ENCODE results near the gene HPSE.
"Not testable (repeated sequence)": the region's sequence is repeated elsewhere in the genome, so short reads cannot be mapped to it uniquely, and the experiment has no call there.

HPSE gene

DNA sequence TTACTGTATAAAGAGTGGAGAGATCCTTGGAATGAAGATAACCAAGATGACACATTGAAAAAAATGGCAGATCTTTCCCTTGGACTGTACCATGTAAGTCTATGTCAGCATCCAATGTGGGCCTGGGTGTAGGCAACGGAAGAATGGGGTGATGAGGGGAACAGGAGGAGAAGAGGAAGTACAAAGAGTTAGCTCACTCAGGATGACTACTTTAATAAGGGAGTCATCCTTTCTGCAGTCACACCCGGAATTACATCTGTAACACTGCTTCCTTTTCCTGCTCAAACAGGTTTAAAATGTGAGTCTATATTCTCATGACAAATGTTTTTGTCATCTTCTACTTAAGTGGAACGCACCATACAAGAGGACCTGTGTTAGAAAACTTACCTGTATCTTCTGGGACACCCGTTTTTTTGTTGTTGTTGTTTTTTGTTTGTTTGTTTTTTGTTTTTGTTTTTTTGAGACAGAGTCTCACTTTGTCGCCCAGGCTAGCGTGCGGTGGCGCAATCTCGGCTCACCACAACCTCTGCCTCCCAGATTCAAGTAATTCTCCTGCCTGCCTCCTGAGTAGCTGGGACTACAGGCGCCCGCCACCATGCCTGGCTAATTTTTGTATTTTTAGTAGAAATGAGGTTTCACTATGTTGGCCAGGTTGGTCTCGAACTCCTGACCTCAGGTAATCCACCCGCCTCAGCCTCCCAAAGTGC, 18.0 kb downstream of the HPSE start:
- H3K36me3 ChIP-seq (ENCODE audit: control insufficient read depth, insufficient read depth, low read length), result no peaks in the 10 kb centered on the region
- H3K9me3 ChIP-seq (ENCODE audit: control insufficient read depth, insufficient read depth, low read length), result no peaks in the 10 kb centered on the region
- DNase-seq (ENCODE audit: low read depth, low spot score), result no peak
- H3K4me1 ChIP-seq (ENCODE audit: control insufficient read depth, insufficient read depth, low read length), result no peaks in the 10 kb centered on the region
- H3K27me3 ChIP-seq (ENCODE audit: control insufficient read depth, insufficient read depth, low read length), result no peaks in the 10 kb centered on the region
- no CpG with 5 or more reads among the region's 13 CpGs for WGBS (ENCODE audit: insufficient coverage, insufficient read length)
- no peak overlapping the region for H3K4me3 ChIP-seq (ENCODE audit: low read length)
- no peak overlapping the region for H3K27ac ChIP-seq (ENCODE audit: low read length)

GRCh38 chr4:83315341-83315870, 19.2 kb downstream of the HPSE start:
- Histone ChIP-seq H3K27me3 (ENCODE audit: control insufficient read depth, insufficient read depth, low read length) (no peaks in the 10 kb centered on the region), H3K9me3 (ENCODE audit: control insufficient read depth, insufficient read depth, low read length) (no peaks in the 10 kb centered on the region), H3K36me3 (ENCODE audit: control insufficient read depth, insufficient read depth, low read length) (no peaks in the 10 kb centered on the region), H3K27ac (ENCODE audit: low read length) (no peak overlapping the region), H3K4me1 (ENCODE audit: control insufficient read depth, insufficient read depth, low read length) (no peaks in the 10 kb centered on the region), H3K4me3 (ENCODE audit: low read length) (no peak overlapping the region)
- DNase-seq (ENCODE audit: low read depth, low spot score), result no peak
- no CpG with 5 or more reads among the region's 4 CpGs for WGBS (ENCODE audit: insufficient coverage, insufficient read length)

DNA sequence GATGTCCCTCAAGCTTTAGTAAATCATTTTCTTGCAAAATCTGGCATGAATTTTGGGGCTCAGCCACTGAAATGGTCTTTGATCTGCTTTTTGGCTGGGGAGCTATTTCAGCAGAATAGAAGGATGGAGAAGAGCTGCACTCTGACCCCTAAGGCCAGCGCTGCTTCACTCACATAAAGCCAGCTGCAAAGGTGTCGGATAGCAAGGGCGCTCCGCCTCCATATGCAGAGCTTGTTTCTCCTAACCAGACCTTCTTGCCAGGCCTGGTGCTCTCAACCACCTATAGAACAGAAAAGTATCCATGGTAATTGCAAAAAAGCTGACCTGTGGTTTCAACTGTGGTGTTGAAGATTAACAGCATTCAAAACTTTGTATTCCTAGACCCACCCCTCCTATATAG, 26.0 kb downstream of the HPSE start:
- no peak overlapping the region for H3K27ac ChIP-seq (ENCODE audit: low read length)
- WGBS (ENCODE audit: insufficient coverage, insufficient read length), result no CpG with 5 or more reads among the region's 4 CpGs
- no peaks in the 10 kb centered on the region for H3K27me3 ChIP-seq (ENCODE audit: control insufficient read depth, insufficient read depth, low read length)
- no peak overlapping the region for H3K4me3 ChIP-seq (ENCODE audit: low read length)
- 0 out of 2 replicates have a peak, but pooled peaks cover 2% of the 10 kb centered on the region for H3K4me1 ChIP-seq (ENCODE audit: control insufficient read depth, insufficient read depth, low read length)
- H3K9me3 ChIP-seq (ENCODE audit: control insufficient read depth, insufficient read depth, low read length), result no peaks in the 10 kb centered on the region
- no peaks in the 10 kb centered on the region for H3K36me3 ChIP-seq (ENCODE audit: control insufficient read depth, insufficient read depth, low read length)
- DNase-seq (ENCODE audit: low read depth, low spot score), result no peak

- Histone ChIP-seq H3K27ac (ENCODE audit: low read length) (no peak overlapping the region), H3K27me3 (ENCODE audit: control insufficient read depth, insufficient read depth, low read length) (no peaks in the 10 kb centered on the region), H3K9me3 (ENCODE audit: control insufficient read depth, insufficient read depth, low read length) (no peaks in the 10 kb centered on the region), H3K4me3 (ENCODE audit: low read length) (no peak overlapping the region), H3K36me3 (ENCODE audit: control insufficient read depth, insufficient read depth, low read length) (no peaks in the 10 kb centered on the region), H3K4me1 (ENCODE audit: control insufficient read depth, insufficient read depth, low read length) (0 out of 2 replicates have a peak, but pooled peaks cover 2% of the 10 kb centered on the region)
- DNase-seq (ENCODE audit: low read depth, low spot score), result no peak
- WGBS (ENCODE audit: insufficient coverage, insufficient read length), result no CpG with 5 or more reads among the region's 7 CpGs
Observed at GRCh38 chr4:83307920-83308319, 26.7 kb downstream of the HPSE start.

- Histone ChIP-seq H3K27me3 (ENCODE audit: control insufficient read depth, insufficient read depth, low read length) (no peaks in the 10 kb centered on the region), H3K36me3 (ENCODE audit: control insufficient read depth, insufficient read depth, low read length) (no peaks in the 10 kb centered on the region), H3K27ac (ENCODE audit: low read length) (no peak overlapping the region), H3K4me1 (ENCODE audit: control insufficient read depth, insufficient read depth, low read length) (0 out of 2 replicates have a peak, but pooled peaks cover 2% of the 10 kb centered on the region), H3K9me3 (ENCODE audit: control insufficient read depth, insufficient read depth, low read length) (no peaks in the 10 kb centered on the region), H3K4me3 (ENCODE audit: low read length) (no peak overlapping the region)
- DNase-seq (ENCODE audit: low read depth, low spot score), result no peak
- WGBS (ENCODE audit: insufficient coverage, insufficient read length), result no CpG with 5 or more reads among the region's 2 CpGs
Observed at GRCh38 chr4:83305187-83305586, 29.5 kb downstream of the HPSE start.

GRCh38 chr4:83297548-83298260, 36.9 kb downstream of the HPSE start:
- no peak for DNase-seq (ENCODE audit: low read depth, low spot score)
- H3K27me3 ChIP-seq (ENCODE audit: control insufficient read depth, insufficient read depth, low read length), result no peaks in the 10 kb centered on the region
- H3K9me3 ChIP-seq (ENCODE audit: control insufficient read depth, insufficient read depth, low read length), result no peaks in the 10 kb centered on the region
- H3K27ac ChIP-seq (ENCODE audit: low read length), result no peak overlapping the region
- no peaks in the 10 kb centered on the region for H3K4me1 ChIP-seq (ENCODE audit: control insufficient read depth, insufficient read depth, low read length)
- H3K4me3 ChIP-seq (ENCODE audit: low read length), result no peak overlapping the region
- 100% methylated on average over 1 of the region's 3 CpGs for WGBS (ENCODE audit: insufficient coverage, insufficient read length)
- H3K36me3 ChIP-seq (ENCODE audit: control insufficient read depth, insufficient read depth, low read length), result no peaks in the 10 kb centered on the region

- no peak overlapping the region for H3K27ac ChIP-seq (ENCODE audit: low read length)
- no peaks in the 10 kb centered on the region for H3K9me3 ChIP-seq (ENCODE audit: control insufficient read depth, insufficient read depth, low read length)
- DNase-seq (ENCODE audit: low read depth, low spot score), result no peak
- no peaks in the 10 kb centered on the region for H3K36me3 ChIP-seq (ENCODE audit: control insufficient read depth, insufficient read depth, low read length)
- no peaks in the 10 kb centered on the region for H3K4me1 ChIP-seq (ENCODE audit: control insufficient read depth, insufficient read depth, low read length)
- WGBS (ENCODE audit: insufficient coverage, insufficient read length), result 100% methylated on average over 1 of the region's 8 CpGs
- H3K4me3 ChIP-seq (ENCODE audit: low read length), result no peak overlapping the region
- H3K27me3 ChIP-seq (ENCODE audit: control insufficient read depth, insufficient read depth, low read length), result no peaks in the 10 kb centered on the region
Observed at GRCh38 chr4:83293305-83294046, 41.2 kb downstream of the HPSE start.

DNA sequence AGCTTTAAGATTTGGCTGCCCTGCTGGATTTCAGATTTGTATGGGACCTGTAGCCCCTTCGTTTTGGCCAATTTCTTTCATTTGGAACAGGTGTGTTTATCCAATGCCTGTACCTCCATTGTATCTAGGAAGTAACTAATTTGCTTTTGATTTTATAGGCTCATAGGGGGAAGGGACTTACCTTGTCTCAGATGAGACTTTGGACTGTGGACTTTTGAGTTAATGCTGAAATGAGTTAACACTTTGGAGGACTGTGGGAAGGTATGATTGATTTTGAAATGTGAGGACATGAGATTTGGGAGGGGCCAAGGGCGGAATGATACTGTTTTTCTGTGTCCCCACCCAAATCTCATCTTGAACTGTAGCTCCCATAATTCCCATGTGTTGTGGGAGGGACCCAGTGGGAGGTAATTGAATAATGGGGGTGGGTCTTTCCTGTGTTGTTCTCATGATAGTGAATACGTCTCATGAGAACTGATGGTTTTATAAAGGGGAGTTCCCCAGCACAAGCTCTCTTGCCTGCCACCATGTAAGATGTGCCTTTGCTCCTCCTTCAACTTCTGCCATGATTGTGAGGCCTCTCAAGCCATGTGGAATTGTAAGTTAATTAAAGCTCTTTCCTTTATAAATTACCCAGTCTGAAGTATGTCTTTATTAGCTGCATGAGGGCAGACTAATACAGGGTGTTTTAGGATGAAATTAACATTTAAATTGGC, 44.4 kb downstream of the HPSE start:
- DNase-seq (ENCODE audit: low read depth, low spot score); H3K9me3 ChIP-seq (ENCODE audit: control insufficient read depth, insufficient read depth, low read length); H3K27ac ChIP-seq (ENCODE audit: low read length); H3K27me3 ChIP-seq (ENCODE audit: control insufficient read depth, insufficient read depth, low read length); H3K36me3 ChIP-seq (ENCODE audit: control insufficient read depth, insufficient read depth, low read length); H3K4me3 ChIP-seq (ENCODE audit: low read length); H3K4me1 ChIP-seq (ENCODE audit: control insufficient read depth, insufficient read depth, low read length): not testable (repeated sequence)
- no CpG with 5 or more reads among the region's 3 CpGs for WGBS (ENCODE audit: insufficient coverage, insufficient read length)

- H3K4me1 ChIP-seq (ENCODE audit: control insufficient read depth, insufficient read depth, low read length); H3K4me3 ChIP-seq (ENCODE audit: low read length); H3K36me3 ChIP-seq (ENCODE audit: control insufficient read depth, insufficient read depth, low read length); DNase-seq (ENCODE audit: low read depth, low spot score); H3K27ac ChIP-seq (ENCODE audit: low read length); H3K27me3 ChIP-seq (ENCODE audit: control insufficient read depth, insufficient read depth, low read length); H3K9me3 ChIP-seq (ENCODE audit: control insufficient read depth, insufficient read depth, low read length): not testable (repeated sequence)
- WGBS (ENCODE audit: insufficient coverage, insufficient read length), result no CpG with 5 or more reads among the region's 1 CpG
Observed at GRCh38 chr4:83288381-83288780, 46.3 kb downstream of the HPSE start.

GRCh38 chr4:83285055-83285407, 49.6 kb downstream of the HPSE start:
- WGBS (ENCODE audit: insufficient coverage, insufficient read length), result no CpG with 5 or more reads among the region's 9 CpGs
- Histone ChIP-seq H3K36me3 (ENCODE audit: control insufficient read depth, insufficient read depth, low read length) (no peaks in the 10 kb centered on the region), H3K4me3 (ENCODE audit: low read length) (peak overlapping the region; percentile 86; the same call in 1 of the 2 replicates), H3K27me3 (ENCODE audit: control insufficient read depth, insufficient read depth, low read length) (no peaks in the 10 kb centered on the region; the same call in 1 of the 2 replicates), H3K27ac (ENCODE audit: low read length) (no peak overlapping the region), H3K4me1 (ENCODE audit: control insufficient read depth, insufficient read depth, low read length) (no peaks in the 10 kb centered on the region), H3K9me3 (ENCODE audit: control insufficient read depth, insufficient read depth, low read length) (no peaks in the 10 kb centered on the region)
- no peak for DNase-seq (ENCODE audit: low read depth, low spot score)
